ENCODE data around the gene PCYT1A.
"Not testable (repeated sequence)": the region's sequence is repeated elsewhere in the genome, so short reads cannot be mapped to it uniquely, and the experiment has no call there.

The PCYT1A gene

DNA sequence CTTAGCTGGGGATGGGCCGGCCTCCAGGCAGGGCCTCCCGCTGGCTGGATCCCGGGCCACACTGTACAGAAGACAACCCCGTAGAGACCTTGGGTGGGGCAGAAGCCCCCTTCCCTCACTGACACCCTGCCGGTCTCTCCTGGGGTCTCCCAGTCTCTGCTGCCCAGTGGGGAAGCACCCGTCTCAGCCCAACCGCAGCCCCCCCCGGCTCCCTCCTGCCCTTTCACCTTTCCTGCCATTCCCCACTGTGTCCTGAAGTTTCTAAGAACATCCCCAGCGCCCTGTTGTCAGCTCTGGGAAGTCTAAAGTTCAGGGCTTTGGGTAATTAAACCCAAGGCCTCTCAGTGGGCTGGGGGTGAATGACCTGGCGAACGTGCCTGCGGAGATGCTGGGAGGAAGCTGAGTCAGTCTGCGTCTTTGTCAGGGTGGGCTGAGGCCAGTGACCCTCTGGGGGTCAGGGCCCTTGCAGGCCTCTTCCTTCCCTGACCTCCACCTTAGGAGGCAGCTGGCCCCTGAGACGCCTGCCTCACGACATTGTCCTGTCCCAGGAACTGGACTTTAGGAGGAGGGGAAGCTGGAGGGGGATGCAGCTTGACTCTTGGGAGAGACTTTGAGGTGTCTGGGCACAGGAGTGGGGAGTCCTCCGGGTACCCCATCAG is 72.6 kb downstream of the PCYT1A start:
- no peak for DNase-seq (ENCODE audit: low read depth)

DNA sequence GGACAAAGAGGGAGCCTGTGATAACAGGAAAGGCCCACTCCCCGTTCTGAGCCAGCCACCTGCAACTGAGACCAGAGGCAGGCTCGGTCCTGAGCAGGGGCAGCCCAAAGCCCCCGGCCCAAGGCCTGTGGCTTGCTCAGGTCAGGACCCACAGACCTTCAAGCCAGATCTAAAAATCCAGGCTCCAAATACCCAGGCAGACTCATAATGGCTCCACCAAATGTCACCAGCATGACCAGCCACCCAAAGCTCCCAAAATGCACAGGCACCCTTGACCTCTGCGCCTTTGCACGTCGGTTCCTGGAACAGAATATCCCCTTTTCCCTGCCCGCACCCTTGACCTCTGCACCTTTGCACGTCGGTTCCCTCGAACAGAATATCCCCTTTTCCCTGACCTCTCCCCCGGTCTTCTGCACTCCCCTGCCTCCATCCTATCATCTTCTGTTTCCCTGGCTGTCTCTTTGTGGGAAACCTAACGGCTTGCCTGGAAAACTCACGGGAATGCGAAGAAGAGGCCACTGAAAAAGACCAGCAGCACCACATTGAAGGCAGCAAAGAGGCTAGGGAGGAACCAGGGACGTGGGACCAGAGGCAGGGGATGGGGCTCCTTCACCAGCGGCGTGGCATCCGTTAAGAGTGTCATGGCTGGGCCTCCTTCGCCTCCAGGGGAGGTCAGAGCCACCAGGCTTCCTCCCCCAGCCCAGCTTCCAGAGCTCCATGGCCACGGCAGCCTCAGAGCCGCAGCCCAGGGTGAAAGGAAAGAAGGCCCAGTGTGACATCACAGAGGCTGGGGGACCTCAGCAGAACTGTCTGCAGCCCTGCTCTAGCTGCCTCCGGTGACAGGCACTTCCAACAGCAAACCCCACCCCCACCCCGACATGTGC is 76.6 kb downstream of the PCYT1A start, which contains the start of gene ZDHHC19:
TSS of gene ZDHHC19 (minus strand) at position 728 of the 884 bp plus-strand sequence. CDS start at position 643, 85 bp downstream.
- no peak for DNase-seq (ENCODE audit: low read depth)

DNA sequence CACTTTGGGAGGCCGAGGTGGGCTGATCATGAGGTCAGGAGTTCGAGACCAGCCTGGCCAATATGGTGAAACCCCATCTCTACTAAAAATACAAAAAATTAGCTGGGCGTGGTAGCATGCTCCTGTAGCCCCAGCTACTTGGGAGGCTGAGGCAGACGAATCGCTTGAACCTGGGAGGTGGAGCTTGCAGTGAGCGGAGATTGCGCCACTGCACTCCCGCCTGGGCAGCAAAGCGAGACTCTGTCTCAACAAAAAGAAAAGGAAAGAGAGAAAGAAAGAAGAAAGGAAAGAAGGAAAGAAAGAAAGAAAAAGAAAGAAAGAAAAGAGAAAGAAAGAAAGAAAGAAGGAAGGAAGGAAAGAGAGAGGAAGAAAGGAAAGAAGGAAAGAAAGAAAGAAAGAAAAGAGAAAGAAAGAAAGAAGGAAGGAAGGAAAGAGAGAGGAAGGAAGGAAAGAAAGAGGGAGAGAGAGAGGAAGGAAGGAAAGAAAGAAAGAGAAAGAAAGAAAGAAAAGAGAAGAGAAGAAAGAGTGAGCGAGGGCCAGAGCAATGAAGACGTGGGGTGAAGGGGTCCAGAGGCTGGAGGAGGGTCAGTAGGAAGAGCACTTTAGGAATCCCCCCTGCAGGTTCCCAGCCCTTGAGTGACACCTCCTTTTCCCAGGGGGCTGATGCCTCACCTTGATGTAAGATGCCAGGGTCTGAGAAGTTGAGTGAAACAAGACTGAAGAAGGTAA is 77.4 kb downstream of the PCYT1A start:
- not testable (repeated sequence) for DNase-seq (ENCODE audit: low read depth)

DNA sequence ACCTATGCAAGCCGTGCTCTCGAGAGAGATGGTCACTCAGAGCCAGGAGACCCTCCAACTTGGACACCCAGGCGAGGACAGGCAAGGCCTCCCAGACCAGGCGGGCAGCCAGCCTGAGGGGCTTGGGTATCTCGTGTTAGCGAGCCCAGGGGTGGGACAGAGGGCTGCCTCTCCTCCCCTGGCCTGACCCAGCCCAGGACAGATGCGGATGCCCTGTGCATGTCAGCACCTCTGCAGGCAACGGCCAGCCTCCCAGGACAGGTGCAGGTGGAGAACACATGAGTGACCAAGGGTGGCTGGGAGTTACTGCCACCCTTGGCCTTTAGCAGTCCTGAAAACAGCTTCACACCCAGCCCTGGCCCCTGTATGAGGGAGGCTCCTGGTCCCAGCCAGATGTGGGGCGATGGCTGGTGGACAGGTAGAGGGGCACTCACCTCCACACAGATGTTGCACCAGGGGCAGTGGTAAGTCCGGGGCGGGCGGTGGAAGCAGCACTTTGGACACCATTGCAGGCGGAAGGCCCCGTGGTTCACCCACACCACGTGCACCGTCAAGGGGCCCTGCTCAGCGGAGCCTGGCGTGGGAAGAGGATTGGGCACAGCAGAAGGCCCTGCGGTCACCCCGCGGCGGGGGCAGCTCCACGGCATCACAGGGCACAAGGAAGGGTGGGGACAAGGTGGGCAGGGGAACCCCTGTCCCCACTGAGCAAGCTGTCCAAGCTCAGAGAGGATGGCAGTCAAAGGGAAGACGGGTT is 78.4 kb downstream of the PCYT1A start:
- DNase-seq (ENCODE audit: low read depth): no peak

DNA sequence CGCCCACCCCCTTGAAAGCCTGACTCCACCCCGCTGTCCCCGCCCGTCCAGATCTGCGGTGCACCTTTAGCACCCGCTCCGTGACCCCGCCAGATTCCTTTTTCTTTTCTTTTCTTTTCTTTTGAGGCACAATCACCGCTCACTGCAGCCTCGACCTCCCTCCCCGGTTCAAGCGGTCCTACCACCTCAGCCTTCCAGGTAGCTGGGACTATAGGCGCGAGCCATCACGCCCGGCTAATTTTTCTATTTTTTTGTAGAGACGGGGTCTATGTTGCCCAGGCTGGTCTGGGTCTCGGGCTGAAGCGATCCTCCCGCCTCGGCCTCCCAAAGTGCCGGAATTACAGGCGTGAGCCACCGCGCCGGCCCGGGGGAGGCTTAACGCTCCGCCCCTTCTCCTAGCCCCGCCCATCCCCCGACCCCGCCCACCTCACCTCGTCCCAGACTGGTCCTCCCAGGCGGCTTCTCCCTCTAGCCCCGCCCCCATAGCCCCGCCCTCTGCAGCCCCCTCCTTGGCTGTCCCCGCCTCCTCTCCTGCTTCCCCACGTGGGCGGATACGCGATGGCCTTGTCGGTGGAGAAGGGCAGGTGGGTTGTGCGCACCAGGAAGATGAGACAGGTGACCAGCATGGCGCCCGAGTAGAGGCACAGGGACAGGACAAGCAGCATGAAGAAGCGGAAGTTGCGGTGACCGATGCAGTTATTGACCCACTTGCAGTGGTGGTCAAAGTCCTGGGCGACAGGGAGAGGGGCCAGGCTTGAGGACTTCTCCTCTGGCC is 79.5 kb downstream of the PCYT1A start:
- DNase-seq (ENCODE audit: low read depth): no peak

DNA sequence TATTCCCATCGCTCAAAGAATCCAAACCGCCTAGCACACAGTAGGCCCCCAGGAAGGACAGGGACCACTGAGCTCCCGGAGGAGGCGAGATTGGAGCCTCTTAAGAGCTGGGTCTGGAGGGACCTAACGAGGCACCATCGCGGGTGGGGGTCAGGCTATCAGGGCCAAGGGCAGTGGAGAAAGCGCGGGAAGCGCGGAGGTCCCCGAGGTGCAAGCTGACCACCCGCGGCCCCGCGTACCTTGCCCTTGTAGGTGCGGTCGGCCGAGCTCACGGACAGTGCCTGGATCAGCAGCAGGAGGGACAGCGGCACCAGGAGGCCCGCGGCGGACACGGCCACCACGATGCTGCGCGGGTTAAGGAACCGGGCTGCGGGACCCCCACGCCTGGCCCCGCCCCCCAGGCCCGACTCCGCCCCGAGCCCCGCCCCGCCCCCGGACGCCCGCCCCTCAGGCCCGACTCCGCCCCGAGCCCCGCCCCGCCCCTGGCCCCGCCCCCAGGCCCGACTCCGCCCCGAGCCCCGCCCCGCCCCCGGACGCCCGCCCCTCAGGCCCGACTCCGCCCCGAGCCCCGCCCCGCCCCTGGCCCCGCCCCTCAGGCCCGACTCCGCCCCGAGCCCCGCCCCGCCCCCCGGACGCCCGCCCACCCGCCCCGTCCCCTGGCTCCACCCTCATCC is 80.2 kb downstream of the PCYT1A start:
- no peak for DNase-seq (ENCODE audit: low read depth)

DNA sequence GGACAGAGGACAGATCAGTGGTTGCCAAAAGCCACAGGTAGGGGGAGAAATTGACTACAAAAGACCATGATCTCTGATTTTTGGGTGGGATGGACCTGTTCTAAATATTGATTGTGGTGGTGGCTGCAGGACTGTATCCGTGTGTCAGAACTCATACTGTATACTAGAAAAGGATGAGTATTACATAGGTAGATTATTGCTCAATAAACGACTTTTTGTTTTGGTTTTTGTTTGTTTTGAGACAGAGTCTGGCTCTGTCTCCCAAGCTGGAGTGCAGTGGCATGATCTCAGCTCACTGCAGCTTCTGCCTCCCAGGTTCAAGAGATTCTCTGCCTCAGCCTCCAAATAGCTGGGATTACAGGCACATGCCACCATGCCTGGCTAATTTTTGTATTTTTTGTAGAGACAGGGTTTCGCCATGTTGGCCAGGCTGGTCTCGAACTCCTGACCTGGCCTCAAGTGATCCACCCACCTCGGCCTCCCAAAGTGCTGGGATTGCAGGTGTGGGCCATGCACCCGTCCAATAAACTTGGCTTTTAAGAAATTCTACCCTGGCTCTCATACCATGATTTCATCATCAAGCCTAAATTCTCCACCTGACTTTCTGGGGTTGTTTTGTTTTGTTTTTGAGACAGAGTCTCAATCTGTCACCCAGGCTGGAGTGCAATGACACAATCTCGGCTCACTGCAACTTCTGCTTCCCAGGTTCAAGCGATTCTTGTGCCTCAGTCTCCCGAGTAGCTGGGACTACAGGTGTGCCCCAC is 81.9 kb downstream of the PCYT1A start:
- not testable (repeated sequence) for DNase-seq (ENCODE audit: low read depth)

DNA sequence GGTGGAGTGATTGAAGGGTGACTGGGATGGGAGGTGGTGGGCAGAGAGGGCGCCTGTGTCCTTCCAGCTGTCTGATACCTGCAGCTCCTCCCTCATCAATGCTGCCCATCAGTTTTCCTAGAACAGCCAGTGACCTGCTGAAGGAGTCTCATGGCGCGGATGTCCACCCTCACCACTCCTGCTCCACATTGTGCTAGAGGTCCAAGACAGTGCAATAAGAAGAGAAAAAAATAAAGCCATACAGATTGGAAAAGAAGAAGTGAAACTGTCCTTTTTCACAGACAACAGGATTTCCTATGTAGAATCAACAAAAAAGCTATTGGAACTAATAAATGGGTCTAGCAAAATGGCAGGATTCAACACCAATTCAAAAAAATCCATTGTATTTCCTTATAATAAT is 83.7 kb downstream of the PCYT1A start:
- no peak for DNase-seq (ENCODE audit: low read depth)

DNA sequence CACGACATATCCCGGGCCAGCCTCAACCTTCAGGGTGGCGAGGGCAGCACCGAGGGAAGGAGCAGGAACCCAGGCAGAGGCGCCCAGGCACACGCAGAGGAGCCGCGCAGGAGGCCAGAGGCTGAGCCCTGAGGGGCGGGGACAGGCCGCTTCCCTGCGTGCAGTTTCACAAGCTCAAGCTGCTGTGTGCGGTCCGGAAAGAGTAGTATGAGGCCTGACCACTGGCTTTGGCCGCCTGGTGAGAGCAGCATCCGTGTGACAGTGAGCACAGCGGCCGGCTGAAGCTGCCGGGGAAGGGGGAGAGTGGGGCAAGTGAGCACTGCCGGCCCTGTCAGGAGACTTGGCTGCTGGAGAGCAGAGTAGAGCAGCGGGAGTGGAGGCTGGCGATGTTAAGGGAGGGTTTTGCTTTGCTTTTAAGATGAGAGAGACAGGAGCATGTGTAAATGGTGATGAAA is 85.0 kb downstream of the PCYT1A start:
- no peak for DNase-seq (ENCODE audit: low read depth)

DNA sequence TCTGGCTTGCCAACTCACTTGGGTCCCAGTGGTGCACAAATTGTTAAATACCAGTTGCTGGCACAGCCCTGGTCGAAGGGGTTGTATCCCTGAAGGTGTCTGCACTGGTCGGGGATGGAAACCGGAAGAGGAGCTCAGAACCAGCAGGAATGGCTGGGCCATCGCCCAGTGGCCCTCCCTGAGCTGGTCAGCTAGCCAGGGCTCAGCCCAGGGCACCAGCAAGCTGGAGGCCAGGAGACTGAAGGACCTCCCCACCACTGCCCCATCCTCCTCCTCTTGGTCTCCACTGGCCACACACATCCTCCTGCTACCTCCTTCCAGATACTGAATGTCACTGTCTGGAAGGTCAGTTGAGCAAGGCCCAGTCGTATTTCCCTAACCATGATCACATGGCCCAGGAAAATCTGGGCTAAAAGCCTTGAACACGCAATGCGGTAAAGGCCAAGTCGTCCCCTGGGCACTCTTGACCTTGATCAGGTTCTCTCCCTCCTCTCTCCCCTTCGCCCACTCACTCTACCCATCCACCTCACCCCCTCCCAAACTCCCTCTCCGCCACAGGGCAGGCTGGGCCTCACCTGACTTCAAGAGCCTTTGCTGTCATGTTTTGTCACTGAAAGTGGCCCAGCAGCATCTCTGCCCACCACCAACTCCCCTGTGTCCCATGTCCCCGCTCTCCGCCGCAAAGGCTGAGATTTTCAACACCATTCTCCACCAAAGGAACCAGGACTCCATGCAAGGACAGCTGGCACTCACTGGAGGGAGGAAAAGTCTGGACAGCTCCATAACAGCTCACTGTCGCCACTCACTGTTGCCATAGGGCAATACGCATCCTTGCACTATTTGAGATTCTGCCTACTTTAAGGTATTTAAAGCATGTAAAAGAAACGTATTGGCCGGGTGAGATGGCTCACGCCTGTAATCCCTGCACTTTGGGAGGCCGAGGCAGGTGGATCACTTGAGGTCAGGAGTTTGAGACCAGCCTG is 88.5 kb downstream of the PCYT1A start:
- DNase-seq (ENCODE audit: low read depth): no peak

DNA sequence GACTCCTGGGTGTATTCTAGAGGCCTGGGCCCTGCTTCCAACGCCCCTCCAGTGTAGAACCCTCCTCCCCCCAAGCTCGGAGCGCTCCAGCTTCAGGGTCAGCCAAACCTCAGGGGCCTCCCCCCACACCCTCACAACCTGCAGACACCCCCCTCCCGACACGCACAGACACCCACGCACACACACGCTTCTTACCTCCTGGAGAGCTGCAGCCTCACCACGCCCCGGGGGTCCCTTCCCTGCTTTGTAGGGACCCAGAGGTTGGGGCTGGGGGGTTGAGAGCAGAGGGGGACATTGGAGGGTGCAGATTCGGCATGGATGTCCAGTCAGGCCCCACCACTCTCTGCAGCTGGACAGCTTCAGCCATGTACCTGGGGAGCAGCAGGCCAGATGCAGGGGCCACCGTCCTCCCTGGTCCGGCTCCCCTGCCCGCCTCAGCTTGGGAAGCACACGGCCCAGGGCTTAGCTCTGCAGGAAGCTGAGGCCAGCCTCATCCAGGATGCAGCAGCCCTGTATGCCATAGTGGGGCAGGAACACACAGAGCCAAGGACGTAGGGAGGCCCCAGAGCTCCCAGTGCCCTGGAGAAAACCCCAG is 89.3 kb downstream of the PCYT1A start:
- no peak for DNase-seq (ENCODE audit: low read depth)

DNA sequence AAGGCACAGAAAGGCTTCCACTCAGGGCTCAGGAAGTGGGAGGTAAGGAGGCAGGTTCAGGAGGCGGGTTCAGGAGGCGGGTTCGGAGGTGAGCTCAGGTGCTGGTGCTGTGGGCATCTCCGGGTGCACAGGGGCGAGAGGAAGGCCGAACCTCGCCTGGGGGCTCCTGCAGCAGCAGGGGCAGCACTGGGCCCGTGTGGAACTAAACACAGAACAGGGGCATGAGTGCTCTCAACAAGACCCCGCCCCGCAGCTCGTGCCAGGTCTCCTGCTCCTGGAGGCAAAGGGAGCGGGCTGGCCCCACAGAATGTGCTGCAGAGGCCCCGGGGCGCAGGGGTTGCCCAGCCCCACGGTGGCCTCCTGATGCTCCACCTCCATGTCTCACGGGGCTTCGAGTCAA is 90.0 kb downstream of the PCYT1A start:
- no peak for DNase-seq (ENCODE audit: low read depth)

DNA sequence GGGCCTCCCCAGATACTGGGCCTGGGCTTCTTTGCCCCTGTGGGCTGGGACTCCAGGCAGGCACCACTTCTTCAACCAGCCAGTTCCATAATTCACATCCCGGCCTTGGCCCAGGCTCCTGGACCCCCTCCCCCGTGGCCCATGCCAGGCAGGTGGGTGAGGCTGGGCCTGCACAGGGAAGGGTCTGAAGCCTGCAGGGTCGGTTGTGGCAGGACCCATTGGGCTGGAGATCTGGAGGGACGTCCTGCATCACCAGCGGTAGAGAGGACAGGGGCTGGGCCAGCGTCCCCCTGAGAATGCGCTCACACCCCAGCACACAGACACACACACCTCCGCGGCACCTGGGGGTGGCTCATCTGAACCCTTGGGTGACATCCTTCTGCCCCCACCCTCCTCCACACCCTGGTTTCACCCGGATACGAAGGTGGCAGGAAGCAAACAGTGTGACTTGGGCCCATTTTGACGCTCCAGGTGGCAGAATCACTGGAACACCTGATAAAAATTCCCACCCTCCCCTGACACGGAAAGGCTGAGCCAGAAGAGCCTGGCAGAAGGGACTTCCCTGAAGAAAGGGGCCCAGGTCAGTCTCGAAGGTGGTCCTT is 91.8 kb downstream of the PCYT1A start:
- no peak for DNase-seq (ENCODE audit: low read depth)

DNA sequence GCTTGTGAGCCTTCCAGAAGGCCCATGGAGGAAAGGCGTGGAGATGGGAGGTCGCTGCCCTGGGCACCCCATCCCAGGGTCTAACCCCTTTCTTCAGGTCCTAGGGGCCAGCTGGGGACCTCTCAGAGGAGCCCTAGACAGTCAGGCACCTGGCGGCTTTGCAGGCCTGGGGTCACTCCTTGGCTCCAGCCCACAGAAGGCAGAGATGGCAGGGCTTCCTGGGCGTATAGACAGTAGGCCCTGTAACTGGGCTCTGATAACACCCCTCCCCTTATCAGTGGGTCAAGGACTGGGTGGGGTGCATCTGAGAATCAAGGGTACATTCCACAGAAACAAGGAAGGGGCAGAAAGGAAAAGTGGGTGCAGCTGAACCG is 93.0 kb downstream of the PCYT1A start:
- DNase-seq (ENCODE audit: low read depth): no peak

DNA sequence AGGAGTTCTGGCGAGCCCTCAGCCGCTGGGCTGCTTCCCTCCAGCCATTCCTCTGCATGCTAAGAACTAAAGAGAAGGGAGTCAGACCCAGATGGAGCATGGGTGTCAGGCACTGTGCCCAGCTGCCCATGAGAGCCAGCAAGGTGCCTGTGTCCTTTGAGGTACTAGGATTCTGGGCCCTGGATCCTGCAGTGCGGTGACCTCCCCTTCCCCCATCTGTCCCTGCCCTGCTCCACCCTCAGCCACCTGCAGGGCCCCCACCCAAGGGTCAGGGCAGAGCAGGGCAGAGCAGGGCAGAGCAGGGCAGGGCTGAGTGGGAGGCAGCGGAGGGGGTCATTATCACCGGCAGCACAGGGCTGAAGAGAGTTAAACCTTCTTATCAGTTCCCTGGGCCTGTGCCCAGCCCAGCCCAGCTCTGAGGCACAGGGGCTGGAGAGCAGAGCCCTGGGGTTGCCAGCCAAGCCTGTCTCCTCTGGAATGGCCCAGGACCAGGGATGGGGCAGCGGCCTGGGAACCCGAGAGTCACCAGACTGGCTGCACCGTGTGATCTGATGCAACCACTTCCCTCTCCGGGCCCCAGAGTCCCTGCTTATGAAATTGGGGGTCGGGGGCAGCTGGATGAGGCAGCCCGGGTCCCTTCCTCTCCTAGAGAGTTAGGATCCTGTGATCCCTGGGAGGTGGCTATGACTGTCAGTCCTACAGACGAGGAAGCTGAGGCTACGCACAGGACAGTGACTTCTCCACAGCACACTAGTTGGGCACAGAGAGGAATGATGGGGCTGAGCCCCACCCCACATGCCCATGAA is 93.6 kb downstream of the PCYT1A start:
- no peak for DNase-seq (ENCODE audit: low read depth)

DNA sequence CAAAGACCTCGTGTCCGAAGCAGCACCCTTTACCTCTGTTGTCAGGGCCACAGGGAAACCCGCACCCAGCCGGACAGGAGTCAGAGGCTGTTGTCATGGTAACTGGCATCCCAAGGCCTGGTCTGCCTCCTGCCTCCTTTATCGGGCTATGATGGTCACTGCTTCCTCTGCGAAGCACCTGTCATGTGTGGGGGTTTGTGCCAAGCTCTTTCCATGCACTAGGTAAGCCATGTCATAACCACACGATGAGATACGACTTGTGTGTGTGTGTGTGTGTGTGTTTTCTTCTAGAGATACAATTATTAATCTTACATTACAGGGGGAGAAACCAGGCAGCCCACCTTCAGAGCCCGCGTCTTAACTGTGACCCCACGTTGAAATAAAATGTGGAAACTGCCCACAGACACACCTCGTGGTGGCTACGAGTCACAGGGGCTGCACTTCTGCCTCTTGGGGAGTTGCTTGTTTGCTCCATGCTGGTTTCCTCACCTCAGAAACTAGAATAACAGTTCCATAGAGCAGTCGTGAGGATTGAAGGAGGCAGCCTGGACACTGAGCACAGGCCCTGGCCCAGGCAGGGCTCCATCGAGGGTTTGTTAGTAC is 94.3 kb downstream of the PCYT1A start:
- DNase-seq (ENCODE audit: low read depth): no peak

Measured in stimulated activated CD8-positive, alpha-beta memory T cell treated with anti-CD3 and anti-CD28 coated beads, Interleukin-15, amount 100 ng/mL, for 24 hours (primary cell).